ENCODE results near the gene IFNGR1. TPM values are rescaled to one million over a fixed set of nuclear protein-coding genes. Genes with fewer than 3 reads are reported as not detected.

IFNGR1 gene
- total and polyA plus RNA-seq, 2 experiments from 2014 or later = 22.8 to 23.2 TPM

- no peak overlapping the region for H3K4me3 ChIP-seq
- no peaks in the 10 kb centered on the region for H3K27me3 ChIP-seq (ENCODE audit: insufficient read depth)
- Mint-ChIP-seq H3K4me1 (no peaks in the 10 kb centered on the region), H3K27ac (no peak overlapping the region), H3K4me3 (no peak overlapping the region), H3K27me3 (ENCODE audit: insufficient read depth, low read depth, poor library complexity) (no peaks in the 10 kb centered on the region), H3K36me3 (ENCODE audit: low read depth) (no peaks in the 10 kb centered on the region), H3K9me3 (no peaks in the 10 kb centered on the region)
- no peaks in the 10 kb centered on the region for H3K36me3 ChIP-seq (ENCODE audit: insufficient read depth)
- H3K9me2 ChIP-seq (ENCODE audit: insufficient read depth) = no peaks in the 10 kb centered on the region
- ATAC-seq (no peak), DNase-seq (ENCODE audit: low spot score) (no peak)
- no peaks in the 10 kb centered on the region for H3K4me1 ChIP-seq (ENCODE audit: insufficient read depth)
- no peaks in the 10 kb centered on the region for H4K20me1 ChIP-seq (replicated peaks; ENCODE audit: insufficient read depth)
- H3K79me2 ChIP-seq (replicated peaks; ENCODE audit: insufficient read depth) = no peaks in the 10 kb centered on the region
- H3K27ac ChIP-seq (ENCODE audit: low read depth) = no peak overlapping the region
- H2AFZ ChIP-seq = no peak overlapping the region
- H3K4me2 ChIP-seq = no peak overlapping the region
- H3F3A ChIP-seq (replicated peaks; ENCODE audit: low read depth) = no peaks in the 10 kb centered on the region
- TF ChIP-seq CTCF (conservative IDR thresholded peaks at IDR 0.05; ENCODE audit: low read depth in 2 of 2) (no peak), JUNB (IDR thresholded peaks at IDR 0.05; ENCODE audit: unreplicated experiment) (no peak), POLR2AphosphoS5 (IDR thresholded peaks at IDR 0.05; ENCODE audit: low read depth) (no peak), REST (IDR thresholded peaks at IDR 0.05; ENCODE audit: unreplicated experiment) (no peak), EZH2phosphoT487 (IDR thresholded peaks at IDR 0.05; ENCODE audit: unreplicated experiment) (no peak), EZH2 (IDR thresholded peaks at IDR 0.05; ENCODE audit: low read depth, unreplicated experiment) (no peak), ZNF462 (CRISPR knock-in tag; IDR thresholded peaks at IDR 0.05) (no peak), ZNF331 (CRISPR knock-in tag; IDR thresholded peaks at IDR 0.05; ENCODE audit: low read depth) (no peak), STAT1 (IDR thresholded peaks at IDR 0.05; ENCODE audit: unreplicated experiment) (no peak), CREB1 (CRISPR knock-in tag; IDR thresholded peaks at IDR 0.05; ENCODE audit: low read depth) (no peak), NANOG (IDR thresholded peaks at IDR 0.05; ENCODE audit: borderline replicate concordance) (no peak), ETS1 (IDR thresholded peaks at IDR 0.05) (no peak), ZNF114 (CRISPR knock-in tag; IDR thresholded peaks at IDR 0.05) (no peak)
Observed at GRCh38 chr6:137264311-137265075, 45.3 kb upstream of the IFNGR1 start.
